DOHH2 (cell line): ENCODE data around the gene B3GALNT2.

Source experiments
- H3F3A ChIP-seq: fragments of 200-600 bp; sonication (generic), shearing (Covaris generic); 2 replicates; pipeline ENCODE4 v1.6.0; 2016; ENCODE audit warnings: antibody characterized with exemption, mild to moderate bottlenecking; ENCODE audit not compliant: control insufficient read depth, insufficient read depth
- H3K27ac ChIP-seq: fragments of 200-600 bp; sonication (generic); 2 replicates; pipeline ENCODE4 v1.5.1; 2014; ENCODE audit warnings: low read depth, mild to moderate bottlenecking, low read length, moderate library complexity
- H3K27me3 ChIP-seq: fragments of 200-600 bp; sonication (generic); 2 replicates; pipeline ENCODE4 v1.6.1; 2014; ENCODE audit warnings: mild to moderate bottlenecking, low read length, mixed read lengths; ENCODE audit not compliant: control insufficient read depth
- H3K36me3 ChIP-seq: fragments of 200-600 bp; sonication (generic); 2 replicates; pipeline ENCODE4 v1.6.1; 2014; ENCODE audit warnings: mild to moderate bottlenecking, low read length, moderate library complexity, mixed read lengths; ENCODE audit not compliant: control insufficient read depth
- H3K4me1 ChIP-seq: fragments of 200-600 bp; sonication (generic); 2 replicates; pipeline ENCODE4 v1.6.1; 2014; ENCODE audit warnings: mild to moderate bottlenecking, low read length, mixed read lengths; ENCODE audit not compliant: control insufficient read depth
- H3K4me2 ChIP-seq: fragments of 200-600 bp; sonication (generic); 2 replicates; pipeline ENCODE4 v1.6.0; 2014; ENCODE audit warnings: mild to moderate bottlenecking, low read length, moderate library complexity
- H3K4me3 ChIP-seq: fragments of 200-600 bp; sonication (generic); 2 replicates; pipeline ENCODE4 v1.5.1; 2014; ENCODE audit warnings: mild to moderate bottlenecking, low read length, mixed read lengths
- H3K79me2 ChIP-seq: fragments of 200-600 bp; sonication (generic); 2 replicates; pipeline ENCODE4 v1.6.1; 2014; ENCODE audit warnings: mild to moderate bottlenecking, low read length, mixed read lengths; ENCODE audit not compliant: control insufficient read depth
- H3K9me2 ChIP-seq: fragments of 200-600 bp; sonication (generic); replicated peaks from 2 replicates; pipeline ENCODE4 v1.6.1; 2014; ENCODE audit warnings: mild to moderate bottlenecking, low read length, mixed read lengths; ENCODE audit not compliant: control insufficient read depth
- H3K9me3 ChIP-seq: fragments of 200-600 bp; sonication (generic); 2 replicates; pipeline ENCODE4 v1.6.1; 2014; ENCODE audit warnings: antibody characterized with exemption, low read length, mixed read lengths; ENCODE audit not compliant: control insufficient read depth, insufficient read depth
- H4K20me1 ChIP-seq: fragments of 200-600 bp; sonication (generic); 2 replicates; pipeline ENCODE4 v1.6.0; 2014; ENCODE audit warnings: low read depth, mild to moderate bottlenecking, antibody characterized with exemption, low read length, moderate library complexity; ENCODE audit not compliant: control insufficient read depth, insufficient read depth
- CTCF ChIP-seq: fragments of 200-600 bp; sonication (generic); IDR thresholded peaks from one replicate; pipeline ENCODE4 v1.5.1; 2014; ENCODE audit warnings: antibody characterized with exemption, mild to moderate bottlenecking, low read depth, low read length; ENCODE audit not compliant: poor library complexity, severe bottlenecking
- EZH2phosphoT487 ChIP-seq: fragments of 200-600 bp; sonication (generic); IDR thresholded peaks from 2 replicates; pipeline ENCODE4 v1.6.1; 2017; ENCODE audit warnings: borderline replicate concordance, mild to moderate bottlenecking, antibody characterized with exemption, low read length, moderate library complexity, mixed read lengths

Gene B3GALNT2

GRCh38 chr1:235491644-235492043, 12.6 kb downstream of the B3GALNT2 start:
- H3K4me2 ChIP-seq: no peak overlapping the region
- no peak for TF ChIP-seq EZH2phosphoT487
- no peak for TF ChIP-seq CTCF
- H3K79me2 ChIP-seq: peaks cover under 1% of the 10 kb centered on the region
- H4K20me1 ChIP-seq: no peaks in the 10 kb centered on the region
- no peaks in the 10 kb centered on the region for H3F3A ChIP-seq
- H3K27me3 ChIP-seq: no peaks in the 10 kb centered on the region
- H3K4me1 ChIP-seq: no peaks in the 10 kb centered on the region
- H3K27ac ChIP-seq: no peak overlapping the region
- no peak overlapping the region for H3K4me3 ChIP-seq
- H3K9me2 ChIP-seq: no peaks in the 10 kb centered on the region
- H3K9me3 ChIP-seq: no peaks in the 10 kb centered on the region
- H3K36me3 ChIP-seq: peaks cover 38% of the 10 kb centered on the region

- TF ChIP-seq CTCF (no peak), EZH2phosphoT487 (no peak)
- Histone ChIP-seq H3K4me3 (no peak overlapping the region), H3F3A (no peaks in the 10 kb centered on the region), H3K4me1 (no peaks in the 10 kb centered on the region), H3K27me3 (no peaks in the 10 kb centered on the region), H3K9me2 (no peaks in the 10 kb centered on the region), H3K4me2 (no peak overlapping the region), H3K9me3 (no peaks in the 10 kb centered on the region), H4K20me1 (no peaks in the 10 kb centered on the region), H3K79me2 (no peaks in the 10 kb centered on the region), H3K27ac (no peak overlapping the region), H3K36me3 (peaks cover 25% of the 10 kb centered on the region)
Observed at GRCh38 chr1:235486321-235486720, 17.9 kb downstream of the B3GALNT2 start.

GRCh38 chr1:235485558-235485957, 18.7 kb downstream of the B3GALNT2 start:
- H3K4me1 ChIP-seq: no peaks in the 10 kb centered on the region
- H3K79me2 ChIP-seq: no peaks in the 10 kb centered on the region
- no peaks in the 10 kb centered on the region for H3F3A ChIP-seq
- H3K27me3 ChIP-seq: no peaks in the 10 kb centered on the region
- no peak overlapping the region for H3K4me2 ChIP-seq
- TF ChIP-seq EZH2phosphoT487 (no peak), CTCF (no peak)
- no peaks in the 10 kb centered on the region for H3K9me3 ChIP-seq
- H3K27ac ChIP-seq: no peak overlapping the region
- H3K36me3 ChIP-seq: peaks cover 21% of the 10 kb centered on the region
- H3K9me2 ChIP-seq: no peaks in the 10 kb centered on the region
- H4K20me1 ChIP-seq: no peaks in the 10 kb centered on the region
- H3K4me3 ChIP-seq: no peak overlapping the region

- Histone ChIP-seq H3K4me1 (no peaks in the 10 kb centered on the region), H3K27me3 (no peaks in the 10 kb centered on the region)
Observed at GRCh38 chr1:235483090-235483489, 21.2 kb downstream of the B3GALNT2 start.

More at GRCh38 chr1:235483090-235483489, 21.2 kb downstream of the B3GALNT2 start:
- no peak overlapping the region for H3K4me2 ChIP-seq
- no peaks in the 10 kb centered on the region for H3K9me2 ChIP-seq
- no peaks in the 10 kb centered on the region for H3K9me3 ChIP-seq
- no peaks in the 10 kb centered on the region for H4K20me1 ChIP-seq
- no peaks in the 10 kb centered on the region for H3F3A ChIP-seq
- peaks cover 38% of the 10 kb centered on the region for H3K36me3 ChIP-seq
- H3K4me3 ChIP-seq: no peak overlapping the region
- TF ChIP-seq CTCF (no peak), EZH2phosphoT487 (no peak)
- no peaks in the 10 kb centered on the region for H3K79me2 ChIP-seq
- no peak overlapping the region for H3K27ac ChIP-seq
